HEK293T (cell line): ENCODE measurements around the gene ERICH2.

ENCODE experiments used
- CTCF ChIA-PET: fragments of 350-600 bp; formaldehyde crosslinking; extraction: SDS; loops from one replicate; lab custom pipeline; 2021; ENCODE audit warnings: antibody characterized with exemption, inconsistent platforms; lab: Yijun Ruan, JAX
- POLR2A ChIA-PET: fragments of 350-600 bp; formaldehyde crosslinking; extraction: SDS; loops from one replicate; lab custom pipeline; 2020; ENCODE audit warnings: antibody characterized with exemption, inconsistent platforms; lab: Yijun Ruan, JAX
- DNase-seq: peaks from one replicate; pipeline ENCODE4 v3.0.0; 2012; ENCODE audit warnings: mixed read lengths; ENCODE audit errors: extremely low spot score
- ARNT ChIP-seq: fragments of 450-650 bp; IDR thresholded peaks from 2 replicates; pipeline ENCODE4 v1.6.1; 2017; ENCODE audit warnings: mild to moderate bottlenecking
- BHLHE40 ChIP-seq: fragments of 450-650 bp; IDR thresholded peaks from 2 replicates; pipeline ENCODE4 v1.6.1; 2016; ENCODE audit warnings: mild to moderate bottlenecking, moderate library complexity, borderline replicate concordance
- CTBP1 ChIP-seq: fragments of 450-650 bp; IDR thresholded peaks from 2 replicates; pipeline ENCODE4 v1.6.1; 2016; ENCODE audit warnings: borderline replicate concordance
- ELF4 ChIP-seq: fragments of 450-650 bp; IDR thresholded peaks from 2 replicates; pipeline ENCODE4 v1.6.1; 2017; ENCODE audit warnings: antibody characterized with exemption
- FOXA1 ChIP-seq: fragments of 450-650 bp; IDR thresholded peaks from 2 replicates; pipeline ENCODE4 v1.6.1; 2016; ENCODE audit warnings: mild to moderate bottlenecking
- FOXK2 ChIP-seq: fragments of 450-650 bp; IDR thresholded peaks from 2 replicates; pipeline ENCODE4 v1.6.1; 2016; ENCODE audit warnings: mild to moderate bottlenecking
- FOXM1 ChIP-seq: fragments of 450-650 bp; IDR thresholded peaks from 2 replicates; pipeline ENCODE4 v1.6.1; 2017; ENCODE audit warnings: mild to moderate bottlenecking, borderline replicate concordance
- HDGF ChIP-seq: fragments of 450-650 bp; IDR thresholded peaks from 2 replicates; pipeline ENCODE4 v1.6.1; 2017; ENCODE audit warnings: antibody characterized with exemption, borderline replicate concordance
- L3MBTL2 ChIP-seq: fragments of 450-650 bp; conservative IDR thresholded peaks from 2 replicates; pipeline ENCODE4 v1.6.1; 2016; ENCODE audit warnings: mild to moderate bottlenecking
- LEF1 ChIP-seq: fragments of 450-650 bp; IDR thresholded peaks from 2 replicates; pipeline ENCODE4 v1.6.1; 2017; ENCODE audit warnings: mild to moderate bottlenecking, borderline replicate concordance
- NFRKB ChIP-seq: fragments of 450-650 bp; IDR thresholded peaks from 2 replicates; pipeline ENCODE4 v1.6.1; 2016; ENCODE audit warnings: mild to moderate bottlenecking, moderate library complexity
- PKNOX1 ChIP-seq: fragments of 450-650 bp; IDR thresholded peaks from 2 replicates; pipeline ENCODE4 v1.6.1; 2016
- SP1 ChIP-seq: fragments of 450-650 bp; IDR thresholded peaks from 2 replicates; pipeline ENCODE4 v1.6.1; 2017
- SUZ12 ChIP-seq: fragments of 450-650 bp; IDR thresholded peaks from 2 replicates; pipeline ENCODE4 v1.6.1; 2016; ENCODE audit warnings: mild to moderate bottlenecking
- TARDBP ChIP-seq: fragments of 450-650 bp; IDR thresholded peaks from 2 replicates; pipeline ENCODE4 v1.6.1; 2016
- ZNF384 ChIP-seq: fragments of 450-650 bp; IDR thresholded peaks from 2 replicates; pipeline ENCODE4 v1.6.1; 2016

The ERICH2 gene

GRCh38 chr2:170761572-170761971 is 8.6 kb upstream of the ERICH2 start:
- CTCF ChIA-PET: no interaction called here
- DNase-seq: no peak
- POLR2A ChIA-PET: no interaction called here
- TF ChIP-seq ELF4 (no peak), HDGF (no peak), L3MBTL2 (no peak), NFRKB (no peak), ZNF384 (no peak), FOXM1 (no peak), SUZ12 (no peak), ARNT (no peak), TARDBP (no peak), CTBP1 (no peak), LEF1 (no peak)

GRCh38 chr2:170762760-170763159 is 7.4 kb upstream of the ERICH2 start:
- no peak for DNase-seq
- POLR2A ChIA-PET: no interaction called here
- TF ChIP-seq NFRKB: no peak
- TF ChIP-seq FOXK2: no peak
- TF ChIP-seq CTBP1: no peak
- TF ChIP-seq L3MBTL2: no peak
- no peak for TF ChIP-seq SP1
- TF ChIP-seq ELF4: no peak
- TF ChIP-seq TARDBP: no peak
- TF ChIP-seq FOXM1: no peak
- TF ChIP-seq ZNF384: no peak
- no peak for TF ChIP-seq FOXA1
- TF ChIP-seq PKNOX1: no peak
- TF ChIP-seq SUZ12: no peak
- TF ChIP-seq HDGF: no peak
- no peak for TF ChIP-seq ARNT
- no peak for TF ChIP-seq BHLHE40
- TF ChIP-seq LEF1: no peak
- CTCF ChIA-PET: interaction anchor here (0.5 kb wide), 1 partner anchor 1282 kb away, joined by 3 read pairs; no protein-coding TSS in a partner anchor

GRCh38 chr2:170763232-170763631 is 6.9 kb upstream of the ERICH2 start:
- ChIA-PET POLR2A (no interaction called here), CTCF (interaction anchor here (0.5 kb wide), 1 partner anchor 1282 kb away, joined by 3 read pairs; no protein-coding TSS in a partner anchor)
- DNase-seq: no peak
- TF ChIP-seq CTBP1 (no peak), ARNT (no peak), BHLHE40 (no peak), FOXK2 (no peak)

- TF ChIP-seq CTBP1 (no peak), SP1 (no peak), ARNT (no peak), ELF4 (no peak), HDGF (no peak), L3MBTL2 (no peak), ZNF384 (no peak), FOXM1 (no peak), TARDBP (no peak), BHLHE40 (no peak), FOXK2 (no peak), PKNOX1 (no peak), FOXA1 (no peak), NFRKB (no peak), SUZ12 (no peak), LEF1 (no peak)
- CTCF ChIA-PET: interaction anchor here (0.7 kb wide), 1 partner anchor 1212 kb away, joined by 4 read pairs; no protein-coding TSS in a partner anchor
- DNase-seq: no peak
- POLR2A ChIA-PET: no interaction called here
Measured at GRCh38 chr2:170764880-170765261, 5.3 kb upstream of the ERICH2 start.

GRCh38 chr2:170766693-170767092 is 3.5 kb upstream of the ERICH2 start:
- ChIA-PET POLR2A (no interaction called here), CTCF (interaction anchor here (0.9 kb wide), 1 partner anchor 359 kb away, joined by 3 read pairs; no protein-coding TSS in a partner anchor)
- TF ChIP-seq BHLHE40 (no peak), SP1 (no peak), LEF1 (no peak), PKNOX1 (no peak), HDGF (no peak), FOXA1 (no peak), FOXM1 (no peak), FOXK2 (no peak), CTBP1 (no peak), L3MBTL2 (no peak), SUZ12 (no peak), ZNF384 (no peak), NFRKB (no peak), TARDBP (no peak), ARNT (no peak), ELF4 (no peak)
- no peak for DNase-seq
